Breast epithelium (tissue), 3 donors: ENCODE results near the gene CAMK2D.

Source experiments
- POLR2A ChIP-seq: fragments of 450-650 bp; IDR thresholded peaks from one replicate; pipeline ENCODE4 v1.6.1; 2016; ENCODE audit warnings: antibody characterized with exemption, mild to moderate bottlenecking, moderate library complexity
- POLR2AphosphoS5 ChIP-seq, 3 donors: sonication (generic); formaldehyde crosslinking; IDR thresholded peaks; one replicate each; pipeline ENCODE4 v1.6.1; 2017; ENCODE audit warnings: antibody characterized with exemption in 3 of 3
- TF ChIP-seq, protein P1 (sequence below), 3 donors: fragments of 450-650 bp; IDR thresholded peaks; one replicate each; pipeline ENCODE4 v1.5.1; 2016 to 2017; ENCODE audit warnings: antibody characterized with exemption in 3 of 3, mild to moderate bottlenecking in 3 of 3, moderate library complexity in 3 of 3

DNA sequence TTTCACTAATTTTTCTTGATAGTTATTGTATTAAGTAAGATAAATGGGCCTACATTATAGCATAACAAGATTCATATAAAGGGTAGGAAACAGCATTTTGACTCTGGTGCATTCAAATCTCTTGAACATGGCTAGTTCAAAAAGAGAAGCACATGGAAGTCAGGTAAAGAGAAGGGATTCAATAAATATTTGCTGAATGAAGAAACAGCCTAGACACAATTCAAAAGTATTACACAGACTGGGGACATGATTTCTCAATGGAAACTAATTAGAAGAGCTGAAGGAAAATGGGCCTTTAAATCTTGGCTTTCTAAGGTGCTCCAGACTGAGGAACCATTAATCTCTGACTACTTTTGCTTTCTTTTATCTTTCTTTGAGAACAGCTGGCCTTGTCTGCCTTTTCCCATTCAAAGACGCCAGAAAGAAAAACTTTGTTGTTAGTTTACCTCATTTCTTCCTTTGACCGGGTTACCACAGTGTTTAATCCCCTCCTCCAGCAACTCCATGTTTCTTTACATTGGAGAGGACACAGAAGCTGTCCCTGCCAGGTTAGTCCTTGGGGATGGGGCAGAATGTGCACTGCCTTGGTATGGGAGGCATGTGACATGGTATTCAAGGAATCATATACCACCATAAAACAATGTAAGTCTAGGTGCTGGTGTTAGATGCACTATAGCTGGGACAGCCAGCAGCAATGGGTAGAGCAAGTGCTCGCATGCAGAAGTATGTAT, 264.2 kb downstream of the CAMK2D start:
- TF ChIP-seq, protein P1, sequence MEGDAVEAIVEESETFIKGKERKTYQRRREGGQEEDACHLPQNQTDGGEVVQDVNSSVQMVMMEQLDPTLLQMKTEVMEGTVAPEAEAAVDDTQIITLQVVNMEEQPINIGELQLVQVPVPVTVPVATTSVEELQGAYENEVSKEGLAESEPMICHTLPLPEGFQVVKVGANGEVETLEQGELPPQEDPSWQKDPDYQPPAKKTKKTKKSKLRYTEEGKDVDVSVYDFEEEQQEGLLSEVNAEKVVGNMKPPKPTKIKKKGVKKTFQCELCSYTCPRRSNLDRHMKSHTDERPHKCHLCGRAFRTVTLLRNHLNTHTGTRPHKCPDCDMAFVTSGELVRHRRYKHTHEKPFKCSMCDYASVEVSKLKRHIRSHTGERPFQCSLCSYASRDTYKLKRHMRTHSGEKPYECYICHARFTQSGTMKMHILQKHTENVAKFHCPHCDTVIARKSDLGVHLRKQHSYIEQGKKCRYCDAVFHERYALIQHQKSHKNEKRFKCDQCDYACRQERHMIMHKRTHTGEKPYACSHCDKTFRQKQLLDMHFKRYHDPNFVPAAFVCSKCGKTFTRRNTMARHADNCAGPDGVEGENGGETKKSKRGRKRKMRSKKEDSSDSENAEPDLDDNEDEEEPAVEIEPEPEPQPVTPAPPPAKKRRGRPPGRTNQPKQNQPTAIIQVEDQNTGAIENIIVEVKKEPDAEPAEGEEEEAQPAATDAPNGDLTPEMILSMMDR (IDR thresholded peaks at IDR 0.05), result no peak
- no peak for TF ChIP-seq POLR2A
- TF ChIP-seq POLR2AphosphoS5 (IDR thresholded peaks at IDR 0.05), result no peak
